Measurements from ENCODE around the gene NT5E. TPM values are rescaled to one million over a fixed set of nuclear protein-coding genes. Genes with fewer than 3 reads are reported as not detected.

NT5E gene
- total and polyA plus RNA-seq, 8 donors, result 0.49 to 3.6 (median 2.2) TPM

- FAIRE-seq, result no peak
- peaks cover 0 to 5% (median 0%) of the 10 kb centered on the region in 3 donors for H3K4me1 ChIP-seq
Observed at GRCh38 chr6:85464260-85464644, 14.4 kb downstream of the NT5E start.

GRCh38 chr6:85464722-85465150 lies 14.9 kb downstream of the NT5E start:
- intact Hi-C loops (cut with DNase I), result no loop called here
- ATAC-seq, result peak in 1 of 4 donors; percentile 34
- WGBS, 2 donors, result 66 to 85% methylated on average over 4 of the region's 4 CpGs

More at GRCh38 chr6:85464260-85464644, 14.4 kb downstream of the NT5E start:
- intact Hi-C loops (cut with DNase I), result no loop called here
- ATAC-seq (peak in 1 of 4 donors; percentile 49), DNase-seq (no peak)
- TF ChIP-seq CTCF (IDR thresholded peaks at IDR 0.05), result no peak
- Histone ChIP-seq H3K4me3 (no peak overlapping the region), H3K27ac (no peak overlapping the region), H3K27me3 (no peaks in the 10 kb centered on the region), H3K36me3 (no peaks in the 10 kb centered on the region), H3K9me3 (no peaks in the 10 kb centered on the region)
- 74 to 77% methylated on average over 4 of the region's 4 CpGs for WGBS, 2 donors

GRCh38 chr6:85465762-85466161 lies 15.9 kb downstream of the NT5E start:
- no peak for ATAC-seq
- Histone ChIP-seq H3K4me1 (peaks cover 0 to 5% (median 0%) of the 10 kb centered on the region in 3 donors), H3K4me3 (no peak overlapping the region), H3K27ac (no peak overlapping the region), H3K9me3 (no peaks in the 10 kb centered on the region), H3K36me3 (no peaks in the 10 kb centered on the region), H3K27me3 (no peaks in the 10 kb centered on the region)
- intact Hi-C loops (cut with DNase I), result no loop called here
- WGBS, 2 donors, result 70 to 86% methylated on average over 2 of the region's 2 CpGs
- DNase-seq, result no peak
- FAIRE-seq, result no peak
- no peak for TF ChIP-seq CTCF (IDR thresholded peaks at IDR 0.05)

More at GRCh38 chr6:85464722-85465150, 14.9 kb downstream of the NT5E start:
- Histone ChIP-seq H3K27me3 (no peaks in the 10 kb centered on the region), H3K4me1 (peaks cover 0 to 5% (median 0%) of the 10 kb centered on the region in 3 donors), H3K9me3 (no peaks in the 10 kb centered on the region), H3K27ac (no peak overlapping the region), H3K36me3 (no peaks in the 10 kb centered on the region), H3K4me3 (no peak overlapping the region)
- TF ChIP-seq CTCF (IDR thresholded peaks at IDR 0.05), result no peak
- no peak for FAIRE-seq
- no peak for DNase-seq

GRCh38 chr6:85468326-85468725 lies 18.4 kb downstream of the NT5E start:
- ATAC-seq, result no peak
- TF ChIP-seq CTCF (IDR thresholded peaks at IDR 0.05), result no peak
- H3K4me1 ChIP-seq, result no peaks in the 10 kb centered on the region

GRCh38 chr6:85469276-85470022 lies 19.6 kb downstream of the NT5E start:
- DNase-seq, result no peak
- Histone ChIP-seq H3K4me1 (no peaks in the 10 kb centered on the region), H3K27ac (no peak overlapping the region), H3K36me3 (no peaks in the 10 kb centered on the region), H3K4me3 (no peak overlapping the region), H3K27me3 (no peaks in the 10 kb centered on the region), H3K9me3 (no peaks in the 10 kb centered on the region)
- ATAC-seq, result no peak
- no peak for FAIRE-seq
- intact Hi-C loops (cut with DNase I), result no loop called here
- no peak for TF ChIP-seq CTCF (IDR thresholded peaks at IDR 0.05)
- WGBS, 2 donors, result 62 to 64% methylated on average over 2 of the region's 2 CpGs

More at GRCh38 chr6:85468326-85468725, 18.4 kb downstream of the NT5E start:
- intact Hi-C loops (cut with DNase I), result no loop called here
- Histone ChIP-seq H3K36me3 (no peaks in the 10 kb centered on the region), H3K4me3 (no peak overlapping the region), H3K9me3 (no peaks in the 10 kb centered on the region), H3K27ac (no peak overlapping the region), H3K27me3 (no peaks in the 10 kb centered on the region)
- no peak for DNase-seq
- no peak for FAIRE-seq

Data from pancreas (tissue), 10 donors.